Measurements from ENCODE around the gene TMEM243. TPM values are rescaled to one million over a fixed set of nuclear protein-coding genes. Genes with fewer than 3 reads are reported as not detected.
"Not testable (repeated sequence)": the region's sequence is repeated elsewhere in the genome, so short reads cannot be mapped to it uniquely, and the experiment has no call there.

TMEM243 gene
- total RNA-seq, 1 donor = 30.4 TPM

DNA sequence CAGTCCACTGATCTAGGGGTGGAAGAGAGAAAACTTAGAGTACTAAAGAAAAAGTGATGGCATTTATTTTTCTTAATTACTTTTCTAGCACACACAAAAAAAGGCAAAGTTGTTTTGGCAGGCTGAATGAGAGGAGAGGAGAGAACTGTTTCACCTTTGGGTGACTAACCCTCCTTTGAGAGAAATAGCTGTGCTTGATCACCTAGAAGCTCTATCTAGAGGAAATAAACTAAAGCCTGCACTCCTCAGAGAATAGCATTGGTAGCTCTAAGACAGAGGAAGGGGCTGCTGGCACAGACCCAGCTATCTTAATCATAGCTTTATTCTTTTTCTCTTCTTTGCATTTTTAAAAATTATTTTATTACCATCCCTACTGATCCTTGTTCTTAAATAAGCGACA, 6.3 kb downstream of the TMEM243 start:
- DNase-seq (ENCODE audit: low read depth in 2 of 3, low spot score in 2 of 3) = no peak

GRCh38 chr7:87212498-87212897, 7.0 kb downstream of the TMEM243 start:
- peak in 1 of 3 donors; percentile 19 for DNase-seq (ENCODE audit: low read depth in 2 of 3, low spot score in 2 of 3)

GRCh38 chr7:87210506-87210905, 9.0 kb downstream of the TMEM243 start:
- DNase-seq (ENCODE audit: low read depth in 2 of 3, low spot score in 2 of 3) = no peak

- no peak for DNase-seq (ENCODE audit: low read depth in 2 of 3, low spot score in 2 of 3)
Measured at GRCh38 chr7:87209295-87209924, 10.1 kb downstream of the TMEM243 start.

GRCh38 chr7:87206361-87206760, 13.2 kb downstream of the TMEM243 start:
- DNase-seq (ENCODE audit: low read depth in 2 of 3, low spot score in 2 of 3) = no peak

GRCh38 chr7:87205701-87206100, 13.8 kb downstream of the TMEM243 start:
- not testable (repeated sequence) for DNase-seq (ENCODE audit: low read depth in 2 of 3, low spot score in 2 of 3)

DNA sequence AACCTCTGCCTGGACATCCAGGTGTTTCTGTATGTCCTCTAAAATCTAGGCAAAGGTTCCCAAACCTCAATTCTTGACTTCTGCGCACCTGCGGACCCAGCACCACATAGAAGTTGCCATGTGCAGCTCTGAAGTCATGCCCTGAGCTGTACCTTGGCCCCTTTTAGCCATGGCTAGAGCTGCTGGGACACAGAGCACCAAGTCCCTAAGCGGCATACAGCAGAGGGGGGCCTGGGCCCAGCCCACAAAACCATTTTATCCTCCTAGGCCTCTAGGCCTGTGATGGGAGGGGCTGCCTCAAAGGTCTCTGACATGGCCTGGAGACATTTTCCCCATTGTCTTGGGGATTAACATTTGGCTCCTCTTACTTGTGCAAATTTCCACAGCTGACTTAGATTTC, 14.6 kb downstream of the TMEM243 start:
- DNase-seq (ENCODE audit: low read depth in 2 of 3, low spot score in 2 of 3) = no peak

GRCh38 chr7:87203929-87204328, 15.6 kb downstream of the TMEM243 start:
- not testable (repeated sequence) for DNase-seq (ENCODE audit: low read depth in 2 of 3, low spot score in 2 of 3)

- no peak for DNase-seq (ENCODE audit: low read depth in 2 of 3, low spot score in 2 of 3)
Measured at GRCh38 chr7:87202705-87203104, 16.8 kb downstream of the TMEM243 start.

GRCh38 chr7:87202208-87202607, 17.3 kb downstream of the TMEM243 start:
- no peak for DNase-seq (ENCODE audit: low read depth in 2 of 3, low spot score in 2 of 3)

DNA sequence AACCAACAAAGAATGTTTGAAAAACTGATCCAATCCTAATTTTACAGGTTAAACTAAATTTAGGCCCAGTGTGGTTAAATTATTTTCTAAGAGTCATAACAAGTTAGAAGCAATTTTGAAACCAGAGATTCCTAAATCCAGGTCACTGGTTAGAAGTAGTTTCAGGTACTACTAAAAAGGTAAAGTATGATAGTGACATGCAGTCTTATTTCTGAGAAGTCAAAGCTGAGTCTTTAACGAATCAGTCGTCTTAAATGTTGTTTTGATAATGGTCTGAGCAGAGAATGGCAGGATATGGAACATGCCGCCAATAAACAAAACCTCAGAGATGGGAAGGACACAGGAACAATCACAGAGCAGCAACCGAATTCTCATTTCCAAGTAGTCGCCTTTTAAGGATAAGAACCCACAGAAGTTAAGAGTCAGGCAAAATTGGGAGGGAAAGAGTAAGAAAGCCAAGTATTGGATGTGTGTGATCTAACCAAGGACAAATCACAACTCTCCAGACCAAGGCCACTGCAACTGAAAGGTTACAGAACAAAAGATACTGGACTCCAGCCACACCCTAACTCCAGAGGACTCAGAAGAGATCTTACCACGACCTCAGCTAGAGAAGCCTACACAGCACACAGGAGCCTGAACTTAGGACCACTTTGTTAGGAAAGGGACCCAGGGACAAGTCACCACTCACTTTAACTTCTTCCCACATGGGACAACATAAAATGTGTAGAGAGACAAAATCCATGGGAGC, 19.7 kb downstream of the TMEM243 start:
- no peak for DNase-seq (ENCODE audit: low read depth in 2 of 3, low spot score in 2 of 3)

DNA sequence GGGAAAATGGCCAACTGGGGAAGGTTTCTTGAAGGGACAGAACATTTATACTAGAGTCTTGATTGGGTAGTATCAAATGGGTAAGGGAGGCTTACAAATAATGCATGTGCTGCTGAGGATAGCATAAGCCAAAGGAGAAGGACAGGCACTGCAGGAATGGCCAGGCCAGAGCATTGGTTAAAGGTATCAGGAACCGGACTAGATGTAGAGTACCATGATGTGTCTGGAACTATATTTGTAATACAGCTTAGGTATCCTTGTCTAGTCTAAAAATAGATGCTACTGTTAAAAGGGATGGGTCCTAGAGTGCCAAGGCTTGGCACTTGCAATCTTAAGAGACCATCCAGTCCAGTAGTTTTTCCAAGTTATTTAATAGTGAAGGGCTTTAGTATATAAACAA, 20.3 kb downstream of the TMEM243 start:
- no peak for DNase-seq (ENCODE audit: low read depth in 2 of 3, low spot score in 2 of 3)

DNA sequence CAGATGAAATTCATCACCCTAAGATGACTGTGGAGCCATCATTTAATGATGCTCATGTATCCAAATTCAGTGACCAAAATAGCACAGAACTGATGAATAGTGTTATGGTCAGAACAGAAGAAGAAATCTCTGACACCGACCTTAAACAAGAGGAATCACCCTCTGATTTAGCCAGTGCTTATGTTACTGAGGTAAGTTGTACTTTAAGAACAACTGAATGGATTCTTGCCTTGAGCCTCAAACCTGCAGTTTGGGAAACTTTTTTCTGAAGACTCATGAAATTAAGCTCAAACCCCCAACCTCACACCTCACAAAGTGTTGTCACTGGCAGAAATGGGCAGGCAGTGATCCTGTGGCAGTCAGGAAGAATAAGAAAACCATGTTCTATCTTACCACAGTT, 25.6 kb downstream of the TMEM243 start:
- no peak for DNase-seq (ENCODE audit: low read depth in 2 of 3, low spot score in 2 of 3)

DNA sequence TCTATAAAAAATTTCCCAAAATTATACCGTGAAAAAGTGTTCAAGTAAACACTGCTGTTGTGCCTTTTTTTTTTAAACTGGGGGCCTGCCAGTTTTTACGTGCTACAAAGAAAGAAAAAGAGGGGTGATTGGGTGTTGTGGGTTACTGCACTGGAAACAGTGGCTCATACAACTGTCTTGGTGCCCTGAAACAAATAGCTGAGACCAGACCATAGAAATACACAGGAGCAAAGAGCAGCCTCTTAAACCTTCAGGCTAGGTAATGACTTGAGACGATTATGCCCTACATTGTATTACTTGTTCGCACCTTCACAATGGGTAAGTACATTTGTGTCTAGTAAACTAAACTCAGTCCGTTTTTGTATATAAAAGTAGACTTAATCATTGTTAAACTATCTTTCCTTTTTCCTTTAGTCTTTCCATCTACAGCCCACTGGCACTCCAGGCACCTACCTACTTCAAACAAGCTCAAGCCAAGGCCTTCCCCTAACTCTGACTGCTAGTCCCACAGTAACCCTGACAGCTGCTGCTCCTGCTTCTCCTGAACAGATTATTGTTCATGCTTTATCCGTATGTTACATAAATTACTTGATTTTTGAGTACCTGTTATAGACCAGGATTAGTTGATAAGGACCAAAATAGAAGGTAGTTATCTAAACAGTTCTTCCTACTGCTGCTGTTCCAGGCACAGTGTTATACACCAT, 26.6 kb downstream of the TMEM243 start:
- DNase-seq (ENCODE audit: low read depth in 2 of 3, low spot score in 2 of 3) = no peak

GRCh38 chr7:87190783-87191182, 28.7 kb downstream of the TMEM243 start:
- DNase-seq (ENCODE audit: low read depth in 2 of 3, low spot score in 2 of 3) = no peak

DNA sequence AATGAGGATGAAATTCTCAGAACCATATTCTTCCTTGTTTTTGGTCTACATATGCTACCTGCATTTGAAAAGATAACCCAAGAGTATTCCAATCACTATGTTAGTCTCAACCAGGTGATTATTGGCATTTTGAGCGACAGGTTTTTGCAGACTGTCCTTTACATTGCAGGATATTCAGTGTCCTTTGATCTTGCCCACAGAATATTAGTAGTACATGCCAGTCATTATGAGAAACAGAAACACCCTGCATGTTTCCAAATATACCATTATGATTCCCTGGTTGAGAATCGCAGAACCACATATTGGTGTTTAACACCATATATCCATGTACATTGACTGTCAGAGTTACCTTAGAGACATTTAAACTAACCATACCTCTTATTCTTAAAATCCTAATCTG, 30.6 kb downstream of the TMEM243 start:
- DNase-seq (ENCODE audit: low read depth in 2 of 3, low spot score in 2 of 3) = no peak

DNA sequence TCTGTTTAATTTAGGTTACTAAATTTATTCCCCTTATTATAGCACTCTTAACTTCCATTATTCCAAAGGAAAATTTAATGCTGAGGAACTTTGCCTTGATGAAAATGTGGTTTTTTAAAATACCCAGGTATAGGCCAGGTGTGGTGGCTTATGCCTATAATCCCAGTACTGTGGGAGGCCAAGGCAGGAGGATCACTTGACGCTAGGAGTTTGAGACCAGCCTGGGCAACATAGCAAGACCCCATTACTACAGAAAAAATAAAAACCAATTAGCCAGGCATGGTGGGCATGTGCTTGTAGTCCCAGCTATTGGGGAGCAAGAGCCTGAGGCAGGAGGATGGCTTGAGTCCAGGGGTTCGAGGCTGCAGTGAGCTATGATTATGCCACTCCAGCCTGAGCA, 32.4 kb downstream of the TMEM243 start:
- DNase-seq (ENCODE audit: low read depth in 2 of 3, low spot score in 2 of 3) = no peak

DNA sequence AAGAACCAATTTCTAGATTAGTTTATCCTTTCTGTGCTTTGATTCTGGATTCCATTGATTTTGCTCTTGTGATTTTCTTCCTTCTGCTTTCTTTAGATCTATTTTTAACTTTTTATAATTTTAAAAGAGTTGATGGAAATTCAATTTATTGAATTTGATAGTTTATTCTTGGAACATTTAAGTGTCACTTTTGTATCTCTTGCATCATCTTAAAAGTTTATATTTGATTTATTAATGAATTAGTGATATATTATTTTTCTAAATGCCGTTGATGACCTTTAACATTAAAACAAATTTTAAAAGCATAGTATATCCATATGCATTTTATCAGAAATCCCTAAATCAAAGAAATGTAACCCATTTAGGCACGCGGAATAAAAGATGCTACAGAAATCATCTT, 40.4 kb downstream of the TMEM243 start:
- no peak for DNase-seq (ENCODE audit: low read depth in 2 of 3, low spot score in 2 of 3)

DNA sequence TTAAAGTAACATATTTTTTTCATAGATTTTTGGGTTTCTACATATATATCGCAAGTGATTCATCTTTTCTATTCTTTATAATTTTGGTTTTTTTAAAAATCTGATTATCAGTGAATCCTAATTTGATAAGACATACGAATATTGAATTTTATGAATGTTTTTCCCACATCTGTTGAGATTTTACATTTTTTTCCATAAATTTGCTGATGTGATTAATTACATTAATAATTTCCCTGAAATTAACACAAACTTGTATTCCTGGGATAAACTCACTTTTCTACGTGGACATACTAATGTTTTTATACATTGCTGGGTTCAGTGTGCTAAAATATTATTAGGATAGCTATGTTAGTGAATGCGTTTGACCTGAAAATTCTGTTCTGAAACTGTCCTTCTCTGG, 41.2 kb downstream of the TMEM243 start:
- no peak for DNase-seq (ENCODE audit: low read depth in 2 of 3, low spot score in 2 of 3)

GRCh38 chr7:87173471-87173870, 46.1 kb downstream of the TMEM243 start:
- no peak for DNase-seq (ENCODE audit: low read depth in 2 of 3, low spot score in 2 of 3)

GRCh38 chr7:87171282-87171934, 48.1 kb downstream of the TMEM243 start:
- DNase-seq (ENCODE audit: low read depth in 2 of 3, low spot score in 2 of 3) = no peak

Data from hematopoietic multipotent progenitor cell (in vitro differentiated cells).